Tibial nerve (tissue), 4 donors: ENCODE results near the gene TP53.

ENCODE experiments used
- CTCF ChIP-seq, 5 experiments: fragments of 200-600 bp in 3 of 5; fragments of 450-650 bp in 2 of 5; sonication (generic) in 3 of 5; IDR thresholded peaks; one replicate each; pipeline ENCODE4 v1.5.1; 2016 to 2019; ENCODE audit warnings: antibody characterized with exemption in 5 of 5, mild to moderate bottlenecking in 3 of 5, moderate library complexity in 2 of 5
- EP300 ChIP-seq, 2 donors: sonication (generic); formaldehyde crosslinking; IDR thresholded peaks; one replicate each; pipeline ENCODE4 v1.6.1; 2017; ENCODE audit warnings: antibody characterized with exemption in 2 of 2, mild to moderate bottlenecking in 1 of 2
- POLR2A ChIP-seq, 2 donors: fragments of 450-650 bp; IDR thresholded peaks; one replicate each; pipeline ENCODE4 v1.6.1; 2017; ENCODE audit warnings: antibody characterized with exemption in 2 of 2, mild to moderate bottlenecking in 2 of 2, moderate library complexity in 2 of 2

- TF ChIP-seq POLR2A (IDR thresholded peaks at IDR 0.05) (no peak), CTCF (IDR thresholded peaks at IDR 0.05) (no peak), EP300 (IDR thresholded peaks at IDR 0.05) (no peak)
Observed at GRCh38 chr17:7647018-7647417, 40.3 kb downstream of the TP53 start.
